BLaER1 treated with 17β-estradiol and CSF1 and Interleukin-3, amounts not matched to agents 10 nM and 100 nM (cell line): Measurements from ENCODE around the gene PLXNB2.
A peak's percentile ranks its signal among the peaks of the same experiment; 100 is the strongest.

Experiments used
- H3K27ac ChIP-seq, 11 experiments: shearing (Covaris generic); formaldehyde crosslinking; 2 replicates each; pipeline ENCODE4 v1.8.1; 2022
- H3K27me3 ChIP-seq, 11 experiments: shearing (Covaris generic); formaldehyde crosslinking; 2 replicates each; pipeline ENCODE4 v1.8.1; 2022
- H3K36me3 ChIP-seq, 11 experiments: shearing (Covaris generic); formaldehyde crosslinking; 2 replicates each; pipeline ENCODE4 v1.8.1; 2022
- H3K4me1 ChIP-seq, 10 experiments: shearing (Covaris generic); formaldehyde crosslinking; 2 replicates each; pipeline ENCODE4 v1.8.1; 2022
- H3K4me2 ChIP-seq, 11 experiments: shearing (Covaris generic); formaldehyde crosslinking; 2 replicates each; pipeline ENCODE4 v1.8.1; 2022
- H3K4me3 ChIP-seq, 10 experiments: shearing (Covaris generic); formaldehyde crosslinking; 2 replicates each; pipeline ENCODE4 v1.8.1; 2022
- H3K9ac ChIP-seq, 11 experiments: shearing (Covaris generic); formaldehyde crosslinking; 2 replicates each; pipeline ENCODE4 v1.8.1; 2022
- H3K9me3 ChIP-seq, 11 experiments: shearing (Covaris generic); formaldehyde crosslinking; replicated peaks in 1 of 11; 2 replicates each; pipeline ENCODE4 v1.8.1; 2022
- H4K20me1 ChIP-seq, 11 experiments: shearing (Covaris generic); formaldehyde crosslinking; 2 replicates each; pipeline ENCODE4 v1.8.1; 2022
- Cebpa-rat ChIP-seq, 11 experiments: shearing (Covaris generic); IDR thresholded peaks; 2 replicates each; pipeline ENCODE4 v1.8.1; 2022

PLXNB2 gene

DNA sequence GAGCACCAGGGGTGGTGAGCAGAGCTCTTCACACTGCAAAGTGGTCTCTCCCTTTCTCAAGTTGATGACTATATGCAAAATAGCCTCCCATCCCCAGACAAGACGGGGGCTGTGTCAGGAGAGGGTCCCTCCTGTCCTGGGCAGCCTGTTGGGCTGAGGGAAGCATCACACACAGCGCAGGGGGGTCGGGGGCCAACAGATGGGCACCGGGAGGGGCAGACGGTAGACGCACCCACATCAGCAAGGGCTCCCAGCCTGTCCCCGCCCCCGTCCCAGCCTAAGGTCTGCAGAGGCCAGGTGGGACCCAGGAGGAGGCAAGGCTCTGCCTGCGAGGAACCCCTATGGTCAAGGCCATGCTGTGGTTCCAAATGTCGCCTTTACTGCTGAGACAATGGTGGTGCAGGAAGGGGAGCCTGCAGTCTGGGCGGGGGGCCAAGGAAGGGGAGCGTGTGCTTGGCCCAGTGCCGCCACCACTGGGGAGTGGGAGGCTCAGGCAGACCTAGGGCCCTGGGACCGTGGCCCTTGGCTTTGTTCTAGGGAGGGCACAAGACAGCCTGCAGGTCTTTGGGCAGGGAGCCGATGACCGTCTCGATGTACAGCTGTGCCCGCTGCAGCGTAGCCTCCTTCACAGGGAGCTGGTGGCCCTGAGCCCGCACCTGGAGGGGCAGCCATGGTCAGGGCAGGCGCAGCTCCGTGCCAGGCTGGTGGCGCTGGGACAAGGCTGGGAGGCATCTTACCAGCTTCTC, 4.3 kb upstream of the PLXNB2 start:
- H3K4me2 ChIP-seq: peak overlapping the region; percentile 36 to 100 (median 97)
- H3K36me3 ChIP-seq: no peaks in the 10 kb centered on the region
- H3K9me3 ChIP-seq: no peaks in the 10 kb centered on the region
- no peak overlapping the region; a peak in 1 of 20 replicates for H3K4me3 ChIP-seq
- H3K27me3 ChIP-seq: peaks cover 0 to 32% (median 0%) of the 10 kb centered on the region in 11 experiments; a peak in 5 of 22 replicates
- H4K20me1 ChIP-seq: peaks cover 0 to 41% (median 13%) of the 10 kb centered on the region in 11 experiments; a peak in 14 of 22 replicates
- peak overlapping the region in 4 of 11 experiments; percentile 26 to 40 (median 32); a peak in 6 of 22 replicates for H3K9ac ChIP-seq
- peaks cover 76 to 90% (median 87%) of the 10 kb centered on the region in 10 experiments for H3K4me1 ChIP-seq
- no peak for TF ChIP-seq Cebpa-rat (IDR thresholded peaks at IDR 0.05)
- no peak overlapping the region for H3K27ac ChIP-seq

DNA sequence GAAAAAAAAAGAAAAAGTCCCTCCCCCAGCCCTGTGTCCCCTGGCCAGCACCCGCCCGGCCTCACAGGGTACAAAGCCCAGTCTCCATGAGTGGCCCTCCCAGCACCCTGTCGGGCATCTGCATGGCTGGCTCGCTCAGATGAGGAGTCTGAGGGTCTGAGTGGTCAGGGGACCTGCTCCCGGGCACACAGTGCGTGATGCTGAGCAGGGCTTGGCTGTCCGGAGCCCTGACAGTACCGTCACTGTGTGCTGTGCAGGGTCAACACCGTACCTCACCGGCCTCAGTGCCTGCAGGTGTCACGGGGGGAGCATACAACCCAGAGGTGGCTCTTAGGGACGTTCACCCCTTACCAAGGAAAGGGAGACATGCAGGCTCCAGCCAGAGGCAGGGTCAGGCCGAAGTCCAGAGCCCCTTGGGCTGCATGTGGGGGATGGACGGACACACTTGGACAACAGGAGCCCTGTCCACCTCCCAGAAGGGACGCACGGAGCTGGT, 3.6 kb upstream of the PLXNB2 start:
- no peaks in the 10 kb centered on the region for H3K36me3 ChIP-seq
- no peak for TF ChIP-seq Cebpa-rat (IDR thresholded peaks at IDR 0.05)
- peak overlapping the region in 3 of 11 experiments; percentile 19 to 40 (median 27); a peak in 2 of 22 replicates for H3K9ac ChIP-seq
- H3K27ac ChIP-seq: no peak overlapping the region
- H3K4me3 ChIP-seq: no peak overlapping the region; a peak in 1 of 20 replicates
- peak overlapping the region; percentile 36 to 100 (median 97); a peak in 21 of 22 replicates for H3K4me2 ChIP-seq
- H4K20me1 ChIP-seq: peaks cover 0 to 45% (median 15%) of the 10 kb centered on the region in 11 experiments; a peak in 14 of 22 replicates
- H3K9me3 ChIP-seq: no peaks in the 10 kb centered on the region
- peaks cover 72 to 86% (median 82%) of the 10 kb centered on the region in 10 experiments for H3K4me1 ChIP-seq
- peaks cover 0 to 27% (median 0%) of the 10 kb centered on the region in 11 experiments; a peak in 5 of 22 replicates for H3K27me3 ChIP-seq

- H3K4me2 ChIP-seq: peak overlapping the region; percentile 88 to 100 (median 98)
- H4K20me1 ChIP-seq: peaks cover 0 to 51% (median 23%) of the 10 kb centered on the region in 11 experiments; a peak in 19 of 22 replicates
- no peak for TF ChIP-seq Cebpa-rat (IDR thresholded peaks at IDR 0.05)
- peaks cover 69 to 86% (median 82%) of the 10 kb centered on the region in 10 experiments for H3K4me1 ChIP-seq
- peak overlapping the region in 9 of 11 experiments; percentile 66 to 89 (median 85); a peak in 10 of 22 replicates for H3K27ac ChIP-seq
- peak overlapping the region in 1 of 10 experiments; percentile 35; a peak in 1 of 20 replicates for H3K4me3 ChIP-seq
- peaks cover 0 to 19% (median 0%) of the 10 kb centered on the region in 11 experiments; a peak in 4 of 22 replicates for H3K27me3 ChIP-seq
- H3K9me3 ChIP-seq: no peaks in the 10 kb centered on the region
- H3K36me3 ChIP-seq: no peaks in the 10 kb centered on the region
- peak overlapping the region in 9 of 11 experiments; percentile 64 to 80 (median 76); a peak in 12 of 22 replicates for H3K9ac ChIP-seq
Measured at GRCh38 chr22:50310031-50310722, 2.7 kb upstream of the PLXNB2 start.

- no peak for TF ChIP-seq Cebpa-rat (IDR thresholded peaks at IDR 0.05)
- peaks cover 68 to 86% (median 82%) of the 10 kb centered on the region in 10 experiments for H3K4me1 ChIP-seq
- H3K9ac ChIP-seq: peak overlapping the region; percentile 64 to 80 (median 75); a peak in 20 of 22 replicates
- peaks cover 0 to 51% (median 24%) of the 10 kb centered on the region in 11 experiments; a peak in 18 of 22 replicates for H4K20me1 ChIP-seq
- no peaks in the 10 kb centered on the region for H3K9me3 ChIP-seq
- peak overlapping the region; percentile 88 to 100 (median 98) for H3K4me2 ChIP-seq
- peak overlapping the region in 8 of 10 experiments; percentile 33 to 66 (median 50); a peak in 11 of 20 replicates for H3K4me3 ChIP-seq
- peaks cover 0 to 15% (median 0%) of the 10 kb centered on the region in 11 experiments; a peak in 4 of 22 replicates for H3K27me3 ChIP-seq
- no peaks in the 10 kb centered on the region for H3K36me3 ChIP-seq
- peak overlapping the region; percentile 38 to 89 (median 84); a peak in 21 of 22 replicates for H3K27ac ChIP-seq
Measured at GRCh38 chr22:50309601-50309991, 2.1 kb upstream of the PLXNB2 start.

GRCh38 chr22:50308986-50309600, 1.6 kb upstream of the PLXNB2 start:
- peak overlapping the region; percentile 38 to 89 (median 84); a peak in 21 of 22 replicates for H3K27ac ChIP-seq
- no peak for TF ChIP-seq Cebpa-rat (IDR thresholded peaks at IDR 0.05)
- peaks cover 65 to 85% (median 80%) of the 10 kb centered on the region in 10 experiments for H3K4me1 ChIP-seq
- H3K4me3 ChIP-seq: peak overlapping the region in 8 of 10 experiments; percentile 33 to 66 (median 50); a peak in 13 of 20 replicates
- H3K4me2 ChIP-seq: peak overlapping the region; percentile 88 to 100 (median 98)
- H3K9ac ChIP-seq: peak overlapping the region; percentile 64 to 80 (median 75)
- peaks cover 2 to 54% (median 27%) of the 10 kb centered on the region in 11 experiments; a peak in 20 of 22 replicates for H4K20me1 ChIP-seq
- H3K9me3 ChIP-seq: no peaks in the 10 kb centered on the region
- H3K36me3 ChIP-seq: no peaks in the 10 kb centered on the region
- peaks cover 0 to 15% (median 0%) of the 10 kb centered on the region in 11 experiments; a peak in 4 of 22 replicates for H3K27me3 ChIP-seq

- Histone ChIP-seq H3K9me3 (no peaks in the 10 kb centered on the region), H3K4me3 (peak overlapping the region in 9 of 10 experiments; percentile 33 to 66 (median 49); a peak in 18 of 20 replicates), H3K36me3 (no peaks in the 10 kb centered on the region), H4K20me1 (peaks cover 8 to 59% (median 32%) of the 10 kb centered on the region in 11 experiments; a peak in 21 of 22 replicates), H3K4me1 (peaks cover 65 to 85% (median 80%) of the 10 kb centered on the region in 10 experiments), H3K27ac (peak overlapping the region; percentile 38 to 89 (median 84); a peak in 21 of 22 replicates), H3K27me3 (peaks cover 0 to 15% (median 0%) of the 10 kb centered on the region in 11 experiments; a peak in 4 of 22 replicates), H3K9ac (peak overlapping the region; percentile 64 to 80 (median 75)), H3K4me2 (peak overlapping the region; percentile 88 to 100 (median 98))
- TF ChIP-seq Cebpa-rat (IDR thresholded peaks at IDR 0.05): no peak
Measured at GRCh38 chr22:50308597-50308935, 1.1 kb upstream of the PLXNB2 start.

DNA sequence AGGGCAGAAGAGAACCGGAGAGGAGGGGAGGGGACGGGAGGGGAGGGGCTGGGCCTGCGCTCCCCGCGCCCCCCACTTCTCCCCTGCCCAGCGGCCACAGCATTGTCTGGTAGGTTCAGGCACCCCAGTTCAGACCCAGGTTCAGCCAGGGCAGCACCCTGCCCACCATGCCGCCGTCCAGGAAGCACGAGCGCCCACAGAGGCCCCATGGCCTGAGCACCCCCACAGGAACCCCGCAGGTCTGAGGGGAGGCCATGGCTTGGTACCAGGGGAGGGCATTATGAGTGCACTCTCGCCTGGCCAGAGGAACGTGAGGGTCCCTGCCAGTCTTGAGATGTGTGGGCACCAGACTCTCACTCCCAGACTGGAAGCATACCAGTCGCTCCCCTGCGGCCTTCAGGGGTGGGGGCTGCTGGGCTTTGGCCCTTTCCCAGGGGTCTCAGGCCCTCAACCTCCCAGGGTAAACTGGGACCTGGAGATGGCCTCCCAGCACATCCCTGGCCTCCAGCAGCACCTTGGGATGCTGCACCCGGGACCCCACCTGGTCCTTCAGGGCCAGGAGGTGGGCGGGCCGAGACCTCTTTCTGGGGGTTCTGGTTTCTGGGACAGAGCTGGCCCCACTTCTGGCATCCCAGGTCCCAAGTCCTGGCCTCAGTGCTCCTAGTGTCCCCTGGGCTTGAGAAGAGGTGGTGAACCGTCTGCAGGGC, 597 bp upstream of the PLXNB2 start:
- Histone ChIP-seq H3K4me3 (peak overlapping the region; percentile 33 to 66 (median 49); a peak in 18 of 20 replicates), H3K4me1 (peaks cover 68 to 85% (median 82%) of the 10 kb centered on the region in 10 experiments), H3K9ac (peak overlapping the region; percentile 64 to 80 (median 75)), H3K4me2 (peak overlapping the region; percentile 88 to 100 (median 98)), H3K9me3 (no peaks in the 10 kb centered on the region), H3K27me3 (peaks cover 0 to 15% (median 0%) of the 10 kb centered on the region in 11 experiments; a peak in 4 of 22 replicates), H3K27ac (peak overlapping the region; percentile 63 to 89 (median 84)), H3K36me3 (0 out of 22 replicates have a peak, but pooled peaks cover 0 to 3% (median 0%) of the 10 kb centered on the region in 11 experiments), H4K20me1 (peaks cover 13 to 65% (median 37%) of the 10 kb centered on the region in 11 experiments; a peak in 21 of 22 replicates)
- no peak for TF ChIP-seq Cebpa-rat (IDR thresholded peaks at IDR 0.05)
